HEK293 (cell line): ENCODE data around the gene GMDS.

Experiments used
- CTCF ChIA-PET: fragments of 350-600 bp; formaldehyde crosslinking; extraction: SDS; loops from one replicate; lab custom pipeline; 2021; ENCODE audit warnings: antibody characterized with exemption; lab: Yijun Ruan, JAX
- POLR2A ChIA-PET: fragments of 300-600 bp; formaldehyde crosslinking; extraction: SDS; loops from one replicate; lab custom pipeline; 2020; ENCODE audit warnings: antibody characterized with exemption, inconsistent platforms; lab: Yijun Ruan, JAX
- H3K27ac ChIP-seq: fragments of 200-500 bp; sonication (Bioruptor generic); 2 replicates; pipeline ENCODE4 v1.5.1; 2014; ENCODE audit warnings: low read depth, low read length, control low read depth, inconsistent platforms; ENCODE audit errors: extremely low read depth
- H3K36me3 ChIP-seq, 2 experiments: fragments of 200-500 bp in 1 of 2; sonication (Bioruptor generic) in 1 of 2; 1 replicate in 1 of 2; 2 replicates in 1 of 2; pipeline ENCODE4 v1.5.1; 2014 to 2017; ENCODE audit warnings: inconsistent platforms in 2 of 2, low read length in 2 of 2; ENCODE audit not compliant: control insufficient read depth in 2 of 2, insufficient read depth in 1 of 2
- H3K4me1 ChIP-seq: fragments of 200-500 bp; sonication (Bioruptor generic); 2 replicates; pipeline ENCODE4 v1.5.1; 2014; ENCODE audit warnings: mild to moderate bottlenecking, low read length, inconsistent platforms; ENCODE audit not compliant: control insufficient read depth, insufficient read depth
- H3K4me3 ChIP-seq: 2 replicates; pipeline ENCODE4 v1.5.1; 2011; ENCODE audit warnings: low read depth, mild to moderate bottlenecking, control low read depth, low read length, moderate library complexity
- H3K9me3 ChIP-seq: fragments of 200-500 bp; sonication (Bioruptor generic); 2 replicates; pipeline ENCODE4 v1.5.1; 2014; ENCODE audit warnings: low read depth, low read length, inconsistent platforms; ENCODE audit not compliant: control insufficient read depth, insufficient read depth
- GLIS1 ChIP-seq: fragments of 450-650 bp; formaldehyde crosslinking; IDR thresholded peaks from 2 replicates; pipeline ENCODE4 v1.5.1; 2016; ENCODE audit warnings: missing biosample characterization, missing genetic modification characterization
- SCRT2 ChIP-seq: fragments of 450-650 bp; formaldehyde crosslinking; IDR thresholded peaks from 2 replicates; pipeline ENCODE4 v1.5.1; 2016; ENCODE audit warnings: missing biosample characterization, missing genetic modification characterization
- YY1 ChIP-seq: fragments of 450-650 bp; formaldehyde crosslinking; IDR thresholded peaks from 2 replicates; pipeline ENCODE4 v1.5.1; 2018; ENCODE audit warnings: missing biosample characterization, missing genetic modification characterization
- YY2 ChIP-seq: fragments of 450-650 bp; formaldehyde crosslinking; IDR thresholded peaks from 2 replicates; pipeline ENCODE4 v1.5.1; 2016; ENCODE audit warnings: missing biosample characterization, missing genetic modification characterization
- ZBTB1 ChIP-seq: fragments of 450-650 bp; formaldehyde crosslinking; IDR thresholded peaks from 2 replicates; pipeline ENCODE4 v1.5.1; 2016; ENCODE audit warnings: missing biosample characterization, missing genetic modification characterization
- ZFP3 ChIP-seq: fragments of 450-650 bp; formaldehyde crosslinking; IDR thresholded peaks from 2 replicates; pipeline ENCODE4 v1.5.1; 2016; ENCODE audit warnings: low read depth, missing biosample characterization, missing genetic modification characterization
- ZFP69B ChIP-seq: fragments of 450-650 bp; formaldehyde crosslinking; IDR thresholded peaks from 2 replicates; pipeline ENCODE4 v1.5.1; 2016; ENCODE audit warnings: missing biosample characterization, missing genetic modification characterization
- ZNF112 ChIP-seq: fragments of 450-650 bp; formaldehyde crosslinking; IDR thresholded peaks from 2 replicates; pipeline ENCODE4 v1.5.0; 2017; ENCODE audit warnings: missing biosample characterization, missing genetic modification characterization
- ZNF140 ChIP-seq: fragments of 450-650 bp; formaldehyde crosslinking; IDR thresholded peaks from 2 replicates; pipeline ENCODE4 v1.5.1; 2016; ENCODE audit warnings: missing biosample characterization, missing genetic modification characterization
- ZNF146 ChIP-seq: fragments of 450-650 bp; formaldehyde crosslinking; IDR thresholded peaks from 2 replicates; pipeline ENCODE4 v1.5.1; 2016; ENCODE audit warnings: missing biosample characterization, missing genetic modification characterization
- ZNF155 ChIP-seq: fragments of 450-650 bp; formaldehyde crosslinking; IDR thresholded peaks from 2 replicates; pipeline ENCODE4 v1.5.1; 2016; ENCODE audit warnings: missing biosample characterization, missing genetic modification characterization
- ZNF19 ChIP-seq: fragments of 450-650 bp; formaldehyde crosslinking; IDR thresholded peaks from 2 replicates; pipeline ENCODE4; 2016; ENCODE audit warnings: missing biosample characterization, missing genetic modification characterization, low read depth
- ZNF223 ChIP-seq: fragments of 450-650 bp; formaldehyde crosslinking; IDR thresholded peaks from 2 replicates; pipeline ENCODE4 v1.5.1; 2016; ENCODE audit warnings: missing biosample characterization, missing genetic modification characterization
- ZNF416 ChIP-seq: fragments of 450-650 bp; formaldehyde crosslinking; IDR thresholded peaks from 2 replicates; pipeline ENCODE4 v1.5.1; 2016; ENCODE audit warnings: missing biosample characterization, missing genetic modification characterization
- ZNF514 ChIP-seq: fragments of 450-650 bp; formaldehyde crosslinking; IDR thresholded peaks from 2 replicates; pipeline ENCODE4 v1.5.1; 2016; ENCODE audit warnings: missing biosample characterization, missing genetic modification characterization
- ZNF626 ChIP-seq: fragments of 450-650 bp; sonication (Bioruptor Pico); formaldehyde crosslinking; IDR thresholded peaks from 2 replicates; pipeline ENCODE4 v1.5.1; 2018; ENCODE audit warnings: missing biosample characterization, missing genetic modification characterization, inconsistent platforms
- ZNF654 ChIP-seq: fragments of 450-650 bp; formaldehyde crosslinking; IDR thresholded peaks from 2 replicates; pipeline ENCODE4 v1.5.1; 2016; ENCODE audit warnings: low read depth, missing biosample characterization, missing genetic modification characterization
- ZNF791 ChIP-seq: fragments of 450-650 bp; formaldehyde crosslinking; IDR thresholded peaks from 2 replicates; pipeline ENCODE4 v1.5.1; 2016; ENCODE audit warnings: missing biosample characterization, missing genetic modification characterization
- TF ChIP-seq, protein P1 (sequence below): fragments of 450-650 bp; formaldehyde crosslinking; conservative IDR thresholded peaks from 2 replicates; pipeline ENCODE4 v1.5.1; 2016; ENCODE audit warnings: low read depth, missing biosample characterization, missing genetic modification characterization
- TF ChIP-seq, protein P2 (sequence below): fragments of 450-650 bp; IDR thresholded peaks from 2 replicates; pipeline ENCODE4 v1.5.1; 2018; ENCODE audit warnings: missing biosample characterization, mild to moderate bottlenecking, missing genetic modification characterization
- TF ChIP-seq, protein P3 (sequence below): fragments of 450-650 bp; formaldehyde crosslinking; IDR thresholded peaks from 2 replicates; pipeline ENCODE4 v1.5.1; 2016; ENCODE audit warnings: missing biosample characterization, missing genetic modification characterization
- TF ChIP-seq, protein P4 (sequence below): fragments of 450-650 bp; formaldehyde crosslinking; IDR thresholded peaks from 2 replicates; pipeline ENCODE4 v1.5.1; 2016; ENCODE audit warnings: missing biosample characterization, missing genetic modification characterization, borderline replicate concordance
- TF ChIP-seq, protein P5 (sequence below): fragments of 450-650 bp; formaldehyde crosslinking; IDR thresholded peaks from 2 replicates; pipeline ENCODE4 v1.5.1; 2016; ENCODE audit warnings: missing biosample characterization, missing genetic modification characterization

The GMDS gene

DNA sequence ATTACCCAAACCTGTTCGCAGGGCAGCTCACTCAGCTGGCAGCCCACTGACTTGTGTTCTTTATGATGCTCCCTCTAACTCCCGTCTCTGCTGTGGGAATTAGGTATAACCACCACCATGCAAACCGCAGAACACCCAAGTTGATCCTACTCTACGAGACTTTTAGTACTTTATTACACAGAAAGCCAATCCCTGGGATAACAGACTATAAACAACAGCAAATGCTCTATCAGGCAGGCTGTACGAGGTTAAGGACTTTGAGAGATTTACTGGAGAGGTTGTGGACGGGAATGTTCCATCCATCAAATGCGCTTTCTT, 394.6 kb downstream of the GMDS start (continued):
- TF ChIP-seq, protein P1, sequence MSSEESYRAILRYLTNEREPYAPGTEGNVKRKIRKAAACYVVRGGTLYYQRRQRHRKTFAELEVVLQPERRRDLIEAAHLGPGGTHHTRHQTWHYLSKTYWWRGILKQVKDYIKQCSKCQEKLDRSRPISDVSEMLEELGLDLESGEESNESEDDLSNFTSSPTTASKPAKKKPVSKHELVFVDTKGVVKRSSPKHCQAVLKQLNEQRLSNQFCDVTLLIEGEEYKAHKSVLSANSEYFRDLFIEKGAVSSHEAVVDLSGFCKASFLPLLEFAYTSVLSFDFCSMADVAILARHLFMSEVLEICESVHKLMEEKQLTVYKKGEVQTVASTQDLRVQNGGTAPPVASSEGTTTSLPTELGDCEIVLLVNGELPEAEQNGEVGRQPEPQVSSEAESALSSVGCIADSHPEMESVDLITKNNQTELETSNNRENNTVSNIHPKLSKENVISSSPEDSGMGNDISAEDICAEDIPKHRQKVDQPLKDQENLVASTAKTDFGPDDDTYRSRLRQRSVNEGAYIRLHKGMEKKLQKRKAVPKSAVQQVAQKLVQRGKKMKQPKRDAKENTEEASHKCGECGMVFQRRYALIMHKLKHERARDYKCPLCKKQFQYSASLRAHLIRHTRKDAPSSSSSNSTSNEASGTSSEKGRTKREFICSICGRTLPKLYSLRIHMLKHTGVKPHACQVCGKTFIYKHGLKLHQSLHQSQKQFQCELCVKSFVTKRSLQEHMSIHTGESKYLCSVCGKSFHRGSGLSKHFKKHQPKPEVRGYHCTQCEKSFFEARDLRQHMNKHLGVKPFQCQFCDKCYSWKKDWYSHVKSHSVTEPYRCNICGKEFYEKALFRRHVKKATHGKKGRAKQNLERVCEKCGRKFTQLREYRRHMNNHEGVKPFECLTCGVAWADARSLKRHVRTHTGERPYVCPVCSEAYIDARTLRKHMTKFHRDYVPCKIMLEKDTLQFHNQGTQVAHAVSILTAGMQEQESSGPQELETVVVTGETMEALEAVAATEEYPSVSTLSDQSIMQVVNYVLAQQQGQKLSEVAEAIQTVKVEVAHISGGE: no peak
- TF ChIP-seq ZNF155 (no peak), ZNF140 (tag by site-specific recombination) (no peak), GLIS1 (peak; percentile 55; the same call in 1 of the 2 replicates), ZNF223 (tag by site-specific recombination) (no peak), ZFP69B (tag by site-specific recombination) (no peak), ZNF112 (no peak), ZNF19 (tag by site-specific recombination) (no peak), YY2 (tag by site-specific recombination) (no peak)
- TF ChIP-seq, protein P2, sequence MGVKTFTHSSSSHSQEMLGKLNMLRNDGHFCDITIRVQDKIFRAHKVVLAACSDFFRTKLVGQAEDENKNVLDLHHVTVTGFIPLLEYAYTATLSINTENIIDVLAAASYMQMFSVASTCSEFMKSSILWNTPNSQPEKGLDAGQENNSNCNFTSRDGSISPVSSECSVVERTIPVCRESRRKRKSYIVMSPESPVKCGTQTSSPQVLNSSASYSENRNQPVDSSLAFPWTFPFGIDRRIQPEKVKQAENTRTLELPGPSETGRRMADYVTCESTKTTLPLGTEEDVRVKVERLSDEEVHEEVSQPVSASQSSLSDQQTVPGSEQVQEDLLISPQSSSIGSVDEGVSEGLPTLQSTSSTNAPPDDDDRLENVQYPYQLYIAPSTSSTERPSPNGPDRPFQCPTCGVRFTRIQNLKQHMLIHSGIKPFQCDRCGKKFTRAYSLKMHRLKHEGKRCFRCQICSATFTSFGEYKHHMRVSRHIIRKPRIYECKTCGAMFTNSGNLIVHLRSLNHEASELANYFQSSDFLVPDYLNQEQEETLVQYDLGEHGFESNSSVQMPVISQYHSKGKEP: peak; percentile 87
- TF ChIP-seq, protein P3, sequence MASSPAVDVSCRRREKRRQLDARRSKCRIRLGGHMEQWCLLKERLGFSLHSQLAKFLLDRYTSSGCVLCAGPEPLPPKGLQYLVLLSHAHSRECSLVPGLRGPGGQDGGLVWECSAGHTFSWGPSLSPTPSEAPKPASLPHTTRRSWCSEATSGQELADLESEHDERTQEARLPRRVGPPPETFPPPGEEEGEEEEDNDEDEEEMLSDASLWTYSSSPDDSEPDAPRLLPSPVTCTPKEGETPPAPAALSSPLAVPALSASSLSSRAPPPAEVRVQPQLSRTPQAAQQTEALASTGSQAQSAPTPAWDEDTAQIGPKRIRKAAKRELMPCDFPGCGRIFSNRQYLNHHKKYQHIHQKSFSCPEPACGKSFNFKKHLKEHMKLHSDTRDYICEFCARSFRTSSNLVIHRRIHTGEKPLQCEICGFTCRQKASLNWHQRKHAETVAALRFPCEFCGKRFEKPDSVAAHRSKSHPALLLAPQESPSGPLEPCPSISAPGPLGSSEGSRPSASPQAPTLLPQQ (tag by site-specific recombination): 0 out of 2 replicates have a peak, but pooled peaks have one; percentile 37
- TF ChIP-seq, protein P4, sequence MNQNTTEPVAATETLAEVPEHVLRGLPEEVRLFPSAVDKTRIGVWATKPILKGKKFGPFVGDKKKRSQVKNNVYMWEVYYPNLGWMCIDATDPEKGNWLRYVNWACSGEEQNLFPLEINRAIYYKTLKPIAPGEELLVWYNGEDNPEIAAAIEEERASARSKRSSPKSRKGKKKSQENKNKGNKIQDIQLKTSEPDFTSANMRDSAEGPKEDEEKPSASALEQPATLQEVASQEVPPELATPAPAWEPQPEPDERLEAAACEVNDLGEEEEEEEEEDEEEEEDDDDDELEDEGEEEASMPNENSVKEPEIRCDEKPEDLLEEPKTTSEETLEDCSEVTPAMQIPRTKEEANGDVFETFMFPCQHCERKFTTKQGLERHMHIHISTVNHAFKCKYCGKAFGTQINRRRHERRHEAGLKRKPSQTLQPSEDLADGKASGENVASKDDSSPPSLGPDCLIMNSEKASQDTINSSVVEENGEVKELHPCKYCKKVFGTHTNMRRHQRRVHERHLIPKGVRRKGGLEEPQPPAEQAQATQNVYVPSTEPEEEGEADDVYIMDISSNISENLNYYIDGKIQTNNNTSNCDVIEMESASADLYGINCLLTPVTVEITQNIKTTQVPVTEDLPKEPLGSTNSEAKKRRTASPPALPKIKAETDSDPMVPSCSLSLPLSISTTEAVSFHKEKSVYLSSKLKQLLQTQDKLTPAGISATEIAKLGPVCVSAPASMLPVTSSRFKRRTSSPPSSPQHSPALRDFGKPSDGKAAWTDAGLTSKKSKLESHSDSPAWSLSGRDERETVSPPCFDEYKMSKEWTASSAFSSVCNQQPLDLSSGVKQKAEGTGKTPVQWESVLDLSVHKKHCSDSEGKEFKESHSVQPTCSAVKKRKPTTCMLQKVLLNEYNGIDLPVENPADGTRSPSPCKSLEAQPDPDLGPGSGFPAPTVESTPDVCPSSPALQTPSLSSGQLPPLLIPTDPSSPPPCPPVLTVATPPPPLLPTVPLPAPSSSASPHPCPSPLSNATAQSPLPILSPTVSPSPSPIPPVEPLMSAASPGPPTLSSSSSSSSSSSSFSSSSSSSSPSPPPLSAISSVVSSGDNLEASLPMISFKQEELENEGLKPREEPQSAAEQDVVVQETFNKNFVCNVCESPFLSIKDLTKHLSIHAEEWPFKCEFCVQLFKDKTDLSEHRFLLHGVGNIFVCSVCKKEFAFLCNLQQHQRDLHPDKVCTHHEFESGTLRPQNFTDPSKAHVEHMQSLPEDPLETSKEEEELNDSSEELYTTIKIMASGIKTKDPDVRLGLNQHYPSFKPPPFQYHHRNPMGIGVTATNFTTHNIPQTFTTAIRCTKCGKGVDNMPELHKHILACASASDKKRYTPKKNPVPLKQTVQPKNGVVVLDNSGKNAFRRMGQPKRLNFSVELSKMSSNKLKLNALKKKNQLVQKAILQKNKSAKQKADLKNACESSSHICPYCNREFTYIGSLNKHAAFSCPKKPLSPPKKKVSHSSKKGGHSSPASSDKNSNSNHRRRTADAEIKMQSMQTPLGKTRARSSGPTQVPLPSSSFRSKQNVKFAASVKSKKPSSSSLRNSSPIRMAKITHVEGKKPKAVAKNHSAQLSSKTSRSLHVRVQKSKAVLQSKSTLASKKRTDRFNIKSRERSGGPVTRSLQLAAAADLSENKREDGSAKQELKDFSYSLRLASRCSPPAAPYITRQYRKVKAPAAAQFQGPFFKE: no peak

DNA sequence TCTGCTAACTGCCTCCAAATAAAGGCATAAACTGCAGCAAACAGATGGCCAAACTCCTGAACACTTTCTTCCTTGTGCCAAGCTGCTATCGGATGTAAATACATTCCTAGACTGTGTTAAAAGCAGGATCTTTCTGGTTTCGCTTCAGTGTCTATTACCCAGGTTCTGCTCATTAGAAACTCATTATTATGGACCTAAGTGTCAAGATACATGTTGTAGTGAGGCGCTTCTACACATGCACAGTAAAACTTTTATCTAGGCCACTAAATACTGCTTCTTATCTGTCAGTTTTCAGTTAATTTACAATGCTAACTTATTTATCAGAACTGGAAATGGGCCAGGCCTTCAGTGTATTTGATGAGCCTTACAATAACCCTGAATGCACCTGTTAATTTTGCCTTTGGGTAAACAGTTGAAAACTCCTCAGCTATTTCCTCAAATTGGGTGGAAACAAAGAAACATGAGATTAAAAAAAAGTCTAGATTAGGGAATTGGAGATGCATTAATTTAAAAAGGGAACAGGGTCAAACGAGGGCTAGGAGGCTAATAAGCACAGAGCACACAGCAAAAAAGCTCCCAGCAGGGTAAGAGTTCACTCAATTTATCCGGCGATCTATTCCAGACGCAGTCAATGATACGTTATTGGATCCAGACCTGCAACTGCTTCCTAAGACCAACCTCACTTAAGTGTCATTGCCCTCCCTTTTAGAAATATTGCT, 395.1 kb downstream of the GMDS start:
- POLR2A ChIA-PET: no interaction called here
- no peaks in the 10 kb centered on the region for H3K36me3 ChIP-seq
- CTCF ChIA-PET: interaction anchor here (0.6 to 1.5 kb wide), 4 partner anchors 13 to 346 kb away, joined by 3 to 5 read pairs (median 3); no protein-coding TSS in a partner anchor
- no peaks in the 10 kb centered on the region for H3K9me3 ChIP-seq
- peaks cover 35% of the 10 kb centered on the region for H3K4me1 ChIP-seq
- peak overlapping the region; percentile 58 for H3K27ac ChIP-seq
- H3K4me3 ChIP-seq: no peak overlapping the region
- TF ChIP-seq ZBTB1 (tag by site-specific recombination) (no peak), ZFP3 (tag by site-specific recombination) (no peak), ZNF514 (tag by site-specific recombination) (no peak), SCRT2 (tag by site-specific recombination) (peak; percentile 12; the same call in 1 of the 2 replicates), YY1 (tag by site-specific recombination) (no peak), ZNF654 (tag by site-specific recombination) (no peak), ZNF626 (tag by site-specific recombination) (no peak), ZNF416 (tag by site-specific recombination) (no peak), ZNF791 (tag by site-specific recombination) (no peak), ZNF146 (tag by site-specific recombination) (no peak)
- TF ChIP-seq, protein P3 (tag by site-specific recombination): peak; percentile 76
- TF ChIP-seq, protein P5, sequence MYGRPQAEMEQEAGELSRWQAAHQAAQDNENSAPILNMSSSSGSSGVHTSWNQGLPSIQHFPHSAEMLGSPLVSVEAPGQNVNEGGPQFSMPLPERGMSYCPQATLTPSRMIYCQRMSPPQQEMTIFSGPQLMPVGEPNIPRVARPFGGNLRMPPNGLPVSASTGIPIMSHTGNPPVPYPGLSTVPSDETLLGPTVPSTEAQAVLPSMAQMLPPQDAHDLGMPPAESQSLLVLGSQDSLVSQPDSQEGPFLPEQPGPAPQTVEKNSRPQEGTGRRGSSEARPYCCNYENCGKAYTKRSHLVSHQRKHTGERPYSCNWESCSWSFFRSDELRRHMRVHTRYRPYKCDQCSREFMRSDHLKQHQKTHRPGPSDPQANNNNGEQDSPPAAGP: no peak
